ENCODE data around the gene IER5L.
A peak's percentile ranks its signal among the peaks of the same experiment; 100 is the strongest.

Gene IER5L

DNA sequence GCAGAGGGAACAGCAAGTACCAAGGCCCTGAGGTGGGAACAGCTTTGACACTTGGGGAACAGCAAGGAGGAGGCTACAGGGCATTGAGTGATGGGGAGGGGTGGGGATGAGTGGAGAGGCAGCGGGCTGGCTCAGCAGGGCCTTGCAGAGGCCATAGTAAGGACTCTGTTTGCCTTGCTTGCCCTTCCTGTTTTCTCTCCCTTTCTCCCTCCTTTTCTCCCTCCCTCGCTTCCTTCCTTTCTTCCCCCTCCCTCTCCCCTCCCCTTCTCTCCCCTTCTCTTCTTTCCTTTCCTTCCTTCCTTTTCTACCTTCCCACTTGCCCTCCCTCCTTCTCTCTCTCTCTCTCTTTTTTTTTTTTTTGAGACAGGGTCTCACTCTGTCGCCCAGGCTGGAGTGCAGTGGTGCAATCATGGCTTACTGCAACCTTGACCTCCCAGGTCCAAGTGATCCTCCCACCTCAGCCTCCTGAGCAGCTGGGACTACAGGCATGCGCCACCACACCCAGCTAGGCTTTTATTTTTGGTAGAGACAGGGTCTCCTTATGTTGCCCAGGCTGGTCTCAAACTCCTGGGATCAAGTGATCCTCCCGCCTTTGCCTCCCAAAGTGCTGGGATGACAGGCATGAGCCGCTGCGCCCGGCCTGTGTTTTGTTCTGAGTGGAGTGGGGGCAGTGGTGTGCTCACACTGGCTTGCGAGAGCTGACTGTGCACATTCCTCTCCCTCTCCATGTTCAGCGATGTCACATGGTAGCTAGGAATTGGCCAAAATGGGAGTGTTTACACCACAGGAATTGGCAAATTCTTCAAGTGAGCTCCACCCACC, 17.1 kb downstream of the IER5L start:
- DNase-seq (ENCODE audit: low read depth): no peak

DNA sequence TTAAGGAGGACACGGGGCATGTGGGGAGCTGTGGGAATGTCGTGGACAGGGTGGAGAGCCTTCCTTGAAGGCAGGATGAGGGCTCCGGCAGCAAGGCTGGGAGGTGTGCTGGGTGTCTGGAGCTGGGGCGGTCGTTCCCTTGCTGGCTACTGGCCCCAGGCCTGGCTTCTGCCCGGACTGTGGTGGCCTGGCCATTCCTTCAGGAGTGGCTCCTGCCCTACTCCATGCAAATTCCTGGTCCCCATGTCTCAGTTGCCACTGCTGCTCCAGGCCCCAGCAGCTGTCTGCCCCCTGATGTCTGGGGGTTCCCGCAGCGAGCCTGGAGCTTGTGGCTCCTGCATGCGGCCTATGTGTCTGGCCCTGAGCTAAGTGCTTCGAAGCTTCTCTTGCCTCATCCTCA, 21.9 kb downstream of the IER5L start:
- DNase-seq (ENCODE audit: low read depth): no peak

DNA sequence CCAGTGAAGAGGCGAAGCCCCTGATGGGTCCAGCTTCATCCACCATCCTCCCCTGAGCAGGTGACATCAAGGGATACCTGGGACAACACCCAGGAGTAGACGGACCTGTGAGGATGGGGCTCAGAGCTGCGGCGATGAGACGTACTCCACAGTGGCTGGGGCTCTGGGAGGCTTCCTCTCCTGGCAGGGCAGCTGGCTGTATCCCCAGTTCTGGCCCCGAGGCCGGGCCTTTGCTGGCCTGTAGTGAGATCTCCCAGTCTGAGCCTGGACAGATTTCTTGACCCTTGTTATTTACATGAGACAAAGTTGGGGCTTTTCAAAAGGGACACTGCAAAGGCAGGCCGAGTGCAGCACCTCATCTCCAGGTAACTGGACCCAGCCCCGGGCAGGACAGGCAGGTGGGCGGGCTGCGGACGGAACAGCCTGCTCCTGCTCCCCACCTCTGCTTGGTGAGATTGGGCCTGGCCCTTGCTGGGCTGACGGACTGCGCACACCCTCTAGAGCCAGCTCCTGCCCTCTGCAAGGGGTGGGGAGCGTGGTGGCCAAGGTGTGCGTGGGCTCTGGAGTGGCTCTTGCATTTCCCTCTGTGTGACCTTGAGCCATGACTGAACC, 23.1 kb downstream of the IER5L start:
- no peak for DNase-seq (ENCODE audit: low read depth)

DNA sequence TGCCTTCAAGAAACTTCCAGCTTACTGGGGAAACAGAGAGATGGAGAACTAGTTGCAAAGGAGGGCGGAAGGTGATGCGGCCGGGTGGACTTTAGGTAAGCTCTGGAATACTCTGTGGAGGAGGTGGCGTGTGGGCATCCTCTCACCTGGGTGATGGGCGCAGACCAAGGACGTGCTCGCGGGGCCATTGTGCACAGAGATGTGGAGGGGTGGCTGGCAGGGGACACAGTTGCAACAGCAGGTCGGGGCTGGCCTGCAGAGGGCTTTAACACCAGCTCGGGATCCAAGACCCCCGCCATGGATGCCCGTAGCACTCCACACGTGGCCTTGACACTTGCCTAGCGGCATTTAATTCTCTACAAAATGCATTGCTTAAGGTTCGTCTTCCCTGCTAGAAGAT, 26.6 kb downstream of the IER5L start:
- DNase-seq (ENCODE audit: low read depth): no peak

DNA sequence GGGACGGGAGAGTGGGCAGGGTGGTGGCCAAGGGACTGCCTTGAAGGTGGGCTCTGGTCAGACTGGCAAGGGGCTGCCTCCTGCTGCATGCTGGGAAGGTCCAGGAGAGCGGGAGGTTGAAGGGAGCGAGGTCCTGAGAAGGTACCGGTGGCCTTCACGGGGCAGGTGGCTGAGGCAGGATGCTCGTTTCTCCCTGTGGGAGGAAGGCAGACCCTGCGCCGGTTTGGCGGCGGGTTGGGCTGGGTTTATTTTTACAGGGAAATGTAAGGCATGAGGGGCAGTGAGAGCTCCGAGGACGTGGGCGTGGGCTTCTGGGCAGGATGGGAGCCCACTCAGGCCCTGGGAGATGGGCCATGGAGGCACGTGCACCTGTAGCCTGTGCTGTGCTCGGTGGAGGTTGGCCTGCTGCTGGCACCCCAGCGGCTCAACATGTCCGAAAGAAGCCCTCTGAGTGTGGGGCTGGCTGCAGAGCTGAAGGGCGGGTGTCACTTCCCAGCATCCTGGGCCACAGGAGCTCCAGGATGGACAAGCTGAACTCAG, 27.3 kb downstream of the IER5L start:
- DNase-seq (ENCODE audit: low read depth): no peak

DNA sequence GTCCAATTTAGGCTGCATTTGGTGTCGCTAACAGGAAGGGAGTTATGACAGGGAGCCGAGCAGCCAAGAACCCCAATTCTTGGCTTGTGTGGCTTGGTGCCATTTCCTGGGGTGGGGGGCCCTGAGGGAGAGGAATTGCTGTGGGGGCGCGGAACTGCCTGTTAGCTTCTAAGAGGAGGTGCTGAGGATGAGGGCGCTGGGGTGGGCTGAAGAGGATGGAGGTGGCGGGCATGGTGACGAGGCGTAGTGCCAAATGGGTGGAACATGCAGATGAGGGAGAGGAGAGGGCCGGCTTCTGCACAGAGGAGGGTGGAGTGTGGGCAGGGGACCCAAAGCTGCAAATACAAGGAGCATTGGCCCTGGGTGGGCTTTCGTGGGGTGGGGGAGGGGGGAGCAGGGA, 27.9 kb downstream of the IER5L start:
- no peak for DNase-seq (ENCODE audit: low read depth)

DNA sequence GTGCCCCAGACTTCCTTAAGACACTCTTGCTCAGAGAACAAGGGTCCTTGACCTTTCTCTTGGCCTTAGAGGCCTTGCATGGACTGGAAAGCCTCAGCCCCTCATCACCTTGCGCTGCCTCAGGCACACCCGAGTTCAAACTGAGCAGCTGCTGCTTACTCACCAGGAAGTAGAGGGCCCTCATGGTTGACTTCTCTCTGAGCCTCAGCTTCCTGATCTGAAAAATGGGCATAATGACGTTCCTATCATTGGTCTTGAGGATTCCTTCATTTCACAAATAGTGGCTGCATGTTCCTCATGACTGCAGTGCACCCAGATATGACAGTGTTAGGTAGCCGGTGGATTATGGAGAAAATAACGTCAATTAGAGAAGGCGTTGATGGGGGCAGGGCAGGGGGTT, 28.6 kb downstream of the IER5L start:
- DNase-seq (ENCODE audit: low read depth): no peak

DNA sequence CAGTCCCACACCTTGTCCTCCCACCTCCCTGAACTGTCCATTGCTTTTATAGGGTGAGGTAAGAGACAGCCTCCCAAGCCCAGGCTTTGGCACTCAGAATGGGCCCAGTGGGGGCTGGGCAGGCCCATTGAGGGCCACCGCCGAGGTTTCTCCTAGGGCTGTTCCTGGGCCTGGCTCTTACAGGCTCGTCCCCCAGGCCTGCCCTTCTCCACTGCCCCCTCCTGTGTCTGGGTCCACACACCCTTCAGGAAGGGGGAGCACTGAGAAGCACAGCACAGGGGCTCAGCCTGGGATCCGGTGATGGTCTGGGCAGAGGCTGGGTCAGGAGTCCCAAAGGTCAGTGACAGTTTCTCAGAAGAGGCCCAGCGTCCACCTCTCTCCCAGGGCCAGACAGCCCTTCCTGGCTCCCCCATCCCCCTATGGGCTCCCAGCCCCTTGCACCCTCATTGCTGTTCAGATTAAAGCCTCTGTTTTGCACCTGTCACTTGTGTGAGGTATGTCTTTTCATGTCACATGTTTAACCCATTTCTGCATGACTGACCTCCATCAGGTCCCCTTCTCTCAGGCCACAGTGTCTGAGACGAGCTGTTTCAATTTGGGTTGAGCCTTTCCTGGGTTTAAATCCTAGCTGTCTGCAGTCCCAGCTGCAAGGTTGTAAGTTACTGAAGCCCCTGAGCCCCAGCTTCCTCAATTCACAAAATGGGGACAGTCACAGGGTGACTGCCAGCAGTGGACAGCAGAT, 29.4 kb downstream of the IER5L start:
- no peak for DNase-seq (ENCODE audit: low read depth)

DNA sequence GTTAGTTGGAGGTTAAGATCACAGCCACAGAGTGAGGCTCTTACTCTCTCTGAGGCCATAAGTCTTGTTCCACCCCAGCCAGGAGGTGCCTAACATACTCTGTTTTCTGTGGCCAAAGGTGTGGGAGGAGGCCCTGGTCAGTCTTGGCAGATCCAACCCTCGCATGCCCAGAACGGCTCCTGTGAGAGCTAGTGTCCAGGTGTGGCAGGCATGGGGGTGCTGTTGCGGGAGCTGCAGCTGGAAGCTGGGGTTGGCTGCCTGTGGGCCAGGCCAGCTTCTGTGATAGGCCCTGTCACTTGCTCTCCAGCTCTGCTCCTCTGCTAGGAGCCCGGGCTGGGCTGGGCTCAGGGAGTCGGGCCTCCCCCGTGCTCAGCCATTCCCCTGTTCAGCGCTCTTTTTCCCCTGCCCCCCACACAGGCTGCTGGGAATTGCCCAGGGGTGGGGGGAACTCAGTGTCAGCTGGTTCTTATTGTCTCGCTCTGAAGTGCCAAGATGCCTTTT, 31.6 kb downstream of the IER5L start:
- DNase-seq (ENCODE audit: low read depth): no peak

DNA sequence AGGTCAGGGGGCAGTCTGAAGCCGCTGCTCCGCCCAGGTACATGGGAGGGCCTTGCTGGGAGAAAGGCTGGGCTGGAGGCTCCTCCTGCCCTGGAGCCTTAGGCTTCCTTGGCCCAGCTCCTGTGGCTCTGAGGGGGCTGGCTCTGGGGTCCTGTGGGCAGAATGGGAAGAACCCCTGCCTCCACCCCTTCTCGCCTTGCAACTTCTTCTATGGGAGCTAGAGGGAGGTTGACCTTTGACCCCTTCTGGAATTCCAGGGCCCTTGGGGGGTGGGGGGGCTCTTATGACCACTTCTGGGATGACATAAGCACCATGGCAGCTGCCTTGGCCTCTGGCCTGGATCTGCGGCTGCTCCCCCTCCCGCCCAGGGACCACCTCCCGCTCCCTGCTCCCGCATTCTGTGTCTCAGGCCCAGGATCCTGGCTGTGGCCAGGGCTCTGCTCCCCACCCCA, 32.2 kb downstream of the IER5L start:
- DNase-seq (ENCODE audit: low read depth): no peak

DNA sequence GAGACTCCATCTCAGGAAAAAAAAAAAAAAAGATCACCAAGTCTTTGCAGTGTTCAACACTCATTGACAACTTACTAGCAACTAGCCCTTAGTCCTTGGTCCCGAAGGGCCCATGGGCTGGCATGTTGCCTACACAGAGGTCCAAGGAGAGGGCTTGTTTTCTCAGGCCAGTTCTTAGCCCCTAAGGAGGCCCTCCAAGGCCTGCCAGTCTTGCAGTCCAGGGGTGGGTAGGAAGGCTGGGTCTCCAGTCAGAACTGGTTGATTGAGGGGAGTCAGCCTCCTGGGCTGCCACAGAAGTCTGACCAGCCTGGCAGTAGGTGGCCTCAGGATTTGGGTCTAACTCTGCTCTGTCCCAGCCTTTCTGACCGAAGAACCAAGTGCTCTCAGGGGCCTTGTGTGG, 32.7 kb downstream of the IER5L start:
- no peak for DNase-seq (ENCODE audit: low read depth)

DNA sequence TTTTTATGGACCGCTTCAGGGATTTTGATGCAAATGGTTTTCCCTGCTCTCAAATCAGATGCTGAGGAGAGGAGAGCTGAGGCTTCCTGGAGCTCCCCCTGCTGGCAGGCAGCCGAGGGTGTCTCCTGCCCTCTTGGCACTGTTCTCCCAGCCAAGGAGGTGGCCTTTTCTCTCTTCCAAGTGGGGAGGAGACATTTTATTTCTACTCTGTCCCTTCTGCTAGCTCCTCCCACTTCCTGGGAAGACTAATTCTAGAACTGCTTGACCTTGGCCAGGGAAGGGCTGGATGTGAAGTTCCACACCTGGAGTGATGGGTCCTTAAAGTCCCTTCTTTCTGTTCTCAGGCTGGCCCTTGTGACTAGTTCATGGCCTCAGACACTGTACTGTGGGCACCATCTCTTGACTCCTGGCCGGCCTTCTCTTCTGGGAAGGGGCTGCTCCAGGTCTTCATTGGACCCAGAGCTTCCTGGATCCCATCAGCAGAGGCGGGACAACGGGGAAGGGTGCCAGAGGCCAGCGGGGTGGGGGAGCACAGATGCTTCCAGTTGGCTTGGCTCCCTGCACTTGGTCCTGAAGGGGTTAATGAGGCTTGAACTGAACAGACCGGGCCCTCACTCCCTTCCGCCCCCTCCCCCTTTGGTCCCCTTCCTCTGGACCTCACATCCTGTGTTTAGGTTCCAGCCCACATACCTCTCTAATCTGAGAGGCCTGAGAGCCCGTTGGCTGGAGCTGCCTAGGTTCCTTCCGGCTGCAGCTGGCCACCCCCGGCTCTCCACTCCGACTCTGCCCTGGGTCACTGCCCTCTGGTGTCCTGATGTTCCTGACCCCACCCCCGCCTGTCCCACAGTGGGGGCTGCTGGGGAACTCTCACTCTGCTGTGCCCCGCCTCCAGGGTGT, 34.8 kb downstream of the IER5L start:
- peak; percentile 54 for DNase-seq (ENCODE audit: low read depth)

DNA sequence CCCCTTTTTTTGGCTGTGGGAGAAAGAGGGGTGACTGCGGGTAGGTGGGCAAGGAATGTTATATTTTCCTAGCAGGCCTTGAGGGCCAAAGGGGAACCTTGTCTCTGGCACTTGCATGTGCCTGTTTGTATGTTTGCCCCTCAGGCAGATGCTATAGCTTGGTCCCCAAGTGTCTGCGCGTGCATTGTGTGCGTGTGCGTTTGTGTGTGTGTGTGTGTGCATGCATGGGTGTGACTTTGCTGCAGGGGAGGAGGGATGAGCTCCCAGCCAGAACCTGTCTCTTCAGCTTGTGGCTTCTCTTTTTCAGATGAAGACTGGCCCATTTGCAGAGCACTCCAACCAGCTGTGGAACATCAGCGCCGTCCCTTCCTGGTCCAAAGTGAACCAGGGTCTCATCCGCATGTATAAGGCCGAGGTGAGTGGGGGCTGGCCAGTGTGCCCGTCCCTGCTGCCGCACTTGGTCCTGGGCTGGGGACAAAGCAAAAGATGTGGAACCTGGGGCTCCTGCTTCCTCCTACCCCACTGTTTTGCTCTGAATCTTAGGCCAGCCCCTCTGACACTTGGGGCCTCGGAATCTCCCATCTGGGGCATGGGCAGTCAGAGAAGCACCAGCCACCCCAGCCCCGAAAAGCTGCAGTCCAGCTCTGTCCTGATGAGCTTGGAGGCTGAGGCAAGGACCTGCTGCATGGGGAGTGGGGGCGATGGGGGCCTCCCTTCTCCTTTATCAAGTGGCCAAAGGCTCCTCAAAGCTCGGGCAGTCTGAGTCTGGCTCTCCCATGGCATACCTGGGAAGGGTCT, 35.7 kb downstream of the IER5L start:
- DNase-seq (ENCODE audit: low read depth): no peak

DNA sequence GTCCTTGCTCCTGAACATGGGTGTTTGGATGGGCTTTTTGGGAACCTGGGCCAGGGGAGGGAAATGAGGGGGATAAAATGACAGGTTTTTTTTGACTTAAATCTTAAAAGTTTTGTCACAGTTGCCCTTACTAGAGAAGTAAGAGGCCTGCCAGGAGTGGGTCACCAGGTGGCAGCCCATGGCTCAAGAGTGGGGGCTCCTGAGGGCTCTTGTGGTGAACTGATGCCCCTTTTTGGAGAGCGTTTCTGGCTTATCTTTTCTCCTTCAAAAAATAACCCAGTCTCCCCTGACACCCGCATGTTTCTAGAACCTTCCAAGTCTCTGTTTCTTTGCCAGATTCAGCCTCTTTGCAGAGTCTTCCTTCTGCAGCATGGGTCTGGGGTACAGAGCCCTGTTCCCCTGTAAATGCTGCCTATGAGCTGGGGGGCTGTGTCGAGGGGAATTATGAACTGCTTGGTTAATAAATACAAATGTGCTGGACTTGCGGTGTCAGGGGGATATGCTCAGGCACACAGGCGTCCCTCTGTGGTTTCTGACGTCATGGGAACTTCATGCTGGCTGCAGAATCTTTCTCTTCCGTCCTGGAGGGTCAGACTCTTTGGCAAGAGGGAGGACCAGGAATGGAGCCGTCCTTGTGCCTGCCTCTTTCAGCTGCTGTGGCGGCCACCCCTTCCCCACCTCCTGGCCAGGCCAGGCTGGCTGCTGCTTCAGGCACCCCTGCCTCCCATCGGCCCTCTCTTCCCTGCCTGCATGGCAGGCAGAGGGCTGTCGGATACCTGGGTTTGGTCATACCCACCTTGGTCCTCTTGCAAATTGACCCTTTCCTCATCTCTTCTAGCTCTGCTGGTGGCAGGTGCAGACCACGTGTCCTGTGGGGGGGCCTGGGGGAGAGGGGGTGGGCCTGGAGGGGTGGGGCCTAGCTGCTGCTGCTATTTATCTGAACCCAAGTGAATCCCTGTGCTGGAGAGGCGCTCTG, 36.7 kb downstream of the IER5L start:
- no peak for DNase-seq (ENCODE audit: low read depth)

DNA sequence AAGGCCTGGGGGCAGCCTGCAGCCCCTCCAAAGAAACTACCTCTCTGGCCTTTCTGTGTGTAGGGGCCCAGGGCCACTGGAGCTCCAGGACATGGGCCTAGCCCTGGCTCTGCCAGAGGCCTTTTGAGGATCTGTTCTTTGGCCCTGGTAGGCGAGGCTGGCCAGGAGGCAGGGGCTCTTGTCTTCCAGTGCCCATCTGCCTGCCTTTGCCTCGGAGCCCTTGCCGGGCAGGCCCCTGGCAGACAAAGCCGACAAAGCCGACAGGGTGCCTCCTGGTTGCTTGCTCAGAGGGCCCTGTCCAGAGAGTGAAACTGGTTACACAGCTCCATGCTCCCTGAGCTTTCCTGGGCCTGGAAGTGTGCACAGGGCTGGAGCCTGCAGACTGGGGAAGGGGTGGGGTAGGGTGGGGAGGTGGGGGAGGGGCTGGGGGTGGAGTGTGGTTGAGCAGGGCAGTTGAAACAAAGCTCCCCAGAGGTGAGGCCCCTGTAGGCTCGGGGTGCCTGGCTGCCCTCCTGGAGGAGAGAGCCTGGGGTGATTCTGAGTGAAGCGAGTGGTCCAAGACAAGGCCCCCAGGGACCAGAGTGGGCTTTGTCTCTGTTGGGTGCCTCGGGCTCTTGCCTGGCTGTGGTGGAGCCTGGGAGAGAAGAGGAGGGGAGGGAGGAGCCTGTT, 37.5 kb downstream of the IER5L start:
- DNase-seq (ENCODE audit: low read depth): no peak

DNA sequence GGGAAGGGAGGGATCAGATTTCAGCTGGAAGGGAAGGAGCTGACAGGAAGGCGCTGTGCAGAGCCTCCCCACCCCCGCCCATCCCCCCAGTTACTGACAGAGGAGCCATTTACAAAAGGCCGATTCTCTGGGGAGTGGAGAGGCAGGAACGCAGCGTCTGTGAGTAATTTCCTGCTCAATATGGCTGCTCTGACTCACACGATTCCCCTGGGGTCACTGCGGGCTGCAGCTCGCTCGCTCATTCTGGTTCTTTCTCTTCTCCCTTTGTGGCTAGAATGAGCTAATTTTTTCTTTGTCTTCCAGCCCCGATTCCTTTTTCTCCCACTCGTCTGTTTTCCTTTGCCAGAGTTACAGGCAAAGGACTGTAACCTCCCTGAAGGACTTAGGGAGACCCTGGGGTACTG, 38.1 kb downstream of the IER5L start:
- peak; percentile 45 for DNase-seq (ENCODE audit: low read depth)

DNA sequence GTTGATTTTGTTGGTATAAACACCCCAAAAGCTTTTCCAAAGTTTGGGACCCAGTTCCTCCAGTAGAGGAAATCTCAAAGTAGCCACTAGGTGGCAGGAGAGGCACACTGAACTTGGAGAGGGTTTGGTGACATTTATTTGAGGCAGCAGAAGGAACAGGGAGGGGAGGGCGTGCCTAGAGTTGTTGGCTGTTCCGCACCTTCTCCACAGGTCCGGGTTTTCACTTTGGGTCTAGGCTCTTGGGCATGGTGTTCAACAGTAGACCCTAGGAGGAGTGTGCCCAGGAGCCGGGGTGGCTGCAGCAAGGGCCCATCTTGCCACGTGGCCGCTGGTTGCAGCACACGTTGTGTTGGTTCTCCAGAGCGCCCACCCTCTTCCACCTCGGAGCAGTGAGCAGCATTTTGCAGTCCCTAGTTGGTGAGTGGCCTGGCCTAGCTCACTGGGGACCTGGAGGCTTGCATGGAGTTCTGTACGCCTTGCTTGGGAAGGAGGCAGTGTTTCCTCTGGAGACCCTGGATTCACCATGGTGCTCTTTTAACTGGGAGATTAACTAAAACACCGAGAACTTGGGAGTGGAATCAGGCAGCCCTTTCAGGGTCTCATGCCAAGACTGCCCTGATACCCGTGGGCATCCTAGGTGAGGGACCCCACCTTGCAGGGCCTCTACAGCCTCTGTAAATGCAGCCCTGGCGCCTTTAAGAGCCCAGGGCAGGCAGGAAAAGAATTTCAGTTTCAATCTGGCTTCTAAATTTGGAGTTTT, 38.6 kb downstream of the IER5L start:
- peak; percentile 54 for DNase-seq (ENCODE audit: low read depth)
